PC-3 (cell line): ENCODE results near the gene ARHGAP42. TPM values are rescaled to one million over a fixed set of nuclear protein-coding genes. Genes with fewer than 3 reads are reported as not detected.

Experiments used
- ATAC-seq: fragments of 200-7000 bp; cut with Tn5 transposase; 2 replicates; pipeline ENCODE4 v1.9.1; 2020; ENCODE audit warnings: mild to moderate bottlenecking, moderate library complexity
- BruUV-seq: library from RNA; stranded (reverse); fragments of 400-500 nt; replicated peaks from 2 replicates; lab custom pipeline; 2021; lab: Mats Ljungman, UMichigan
- CTCF ChIA-PET: fragments of 300-600 bp; sonication (Branson Sonifier 250); formaldehyde crosslinking; loops from one replicate; lab custom pipeline; 2022; ENCODE audit warnings: antibody characterized with exemption; lab: Charles Lee
- POLR2A ChIA-PET: fragments of 300-600 bp; sonication (Branson Sonifier 250); formaldehyde crosslinking; loops from one replicate; lab custom pipeline; 2022; ENCODE audit warnings: antibody characterized with exemption; ENCODE audit not compliant: unreplicated experiment; lab: Charles Lee
- DNase-seq: peaks from one replicate; pipeline ENCODE4 v3.0.0-alpha.2; 2015
- H2AFZ ChIP-seq: fragments of 300-600 bp; sonication (generic); 2 replicates; pipeline ENCODE4 v1.6.0; 2016; ENCODE audit warnings: antibody characterized with exemption, low read length
- H3F3A ChIP-seq: fragments of 300-600 bp; sonication (generic); one replicate; pipeline ENCODE4 v1.6.0; 2017; ENCODE audit warnings: antibody characterized with exemption, low read length, control low read depth, mild to moderate bottlenecking; ENCODE audit not compliant: unreplicated experiment
- H3K27ac ChIP-seq: fragments of 300-600 bp; sonication (generic); 2 replicates; pipeline ENCODE4 v1.5.1; 2016; ENCODE audit warnings: mild to moderate bottlenecking, low read length
- H3K27me3 ChIP-seq: fragments of 300-600 bp; sonication (generic); 2 replicates; pipeline ENCODE4 v1.6.1; 2016; ENCODE audit warnings: low read length, mixed read lengths
- H3K36me3 ChIP-seq: fragments of 300-600 bp; sonication (generic); 2 replicates; pipeline ENCODE4 v1.6.1; 2016; ENCODE audit warnings: low read depth, mixed run types, low read length, mixed read lengths
- H3K4me1 ChIP-seq: fragments of 300-600 bp; sonication (generic); 2 replicates; pipeline ENCODE4 v1.5.1; 2016; ENCODE audit warnings: low read length; ENCODE audit not compliant: insufficient read depth
- H3K4me2 ChIP-seq: fragments of 300-600 bp; sonication (generic); 2 replicates; pipeline ENCODE4 v1.6.0; 2016; ENCODE audit warnings: low read length
- H3K4me3 ChIP-seq: fragments of 300-600 bp; sonication (generic); 2 replicates; pipeline ENCODE4 v1.5.1; 2016; ENCODE audit warnings: mild to moderate bottlenecking, low read length, mixed read lengths
- H3K79me2 ChIP-seq: fragments of 300-600 bp; sonication (generic); 2 replicates; pipeline ENCODE4 v1.6.1; 2017; ENCODE audit warnings: low read length, mixed read lengths
- H3K9ac ChIP-seq: fragments of 300-600 bp; sonication (generic); 2 replicates; pipeline ENCODE4 v1.6.0; 2016; ENCODE audit warnings: mild to moderate bottlenecking, low read length
- H3K9me2 ChIP-seq: fragments of 300-600 bp; sonication (generic); replicated peaks from 2 replicates; pipeline ENCODE4 v1.6.1; 2016; ENCODE audit warnings: mixed run types, low read length, mixed read lengths
- H3K9me3 ChIP-seq: fragments of 300-600 bp; sonication (generic); 2 replicates; pipeline ENCODE4 v1.6.1; 2016; ENCODE audit warnings: low read length, mixed read lengths
- H4K20me1 ChIP-seq: fragments of 300-600 bp; sonication (generic); 2 replicates; pipeline ENCODE4 v1.6.1; 2016; ENCODE audit warnings: low read length, mixed read lengths
- CTCF ChIP-seq: fragments of 300-600 bp; sonication (generic); conservative IDR thresholded peaks from 2 replicates; pipeline ENCODE4 v1.5.1; 2017; ENCODE audit warnings: antibody characterized with exemption, low read depth, mild to moderate bottlenecking, low read length
- EZH2 ChIP-seq: fragments of 300-600 bp; sonication (generic); IDR thresholded peaks from one replicate; pipeline ENCODE4 v1.6.1; 2017; ENCODE audit warnings: antibody characterized with exemption, mild to moderate bottlenecking, low read length; ENCODE audit not compliant: unreplicated experiment
- EZH2phosphoT487 ChIP-seq: fragments of 300-600 bp; sonication (generic); IDR thresholded peaks from 2 replicates; pipeline ENCODE4 v1.6.1; 2018; ENCODE audit warnings: mild to moderate bottlenecking, antibody characterized with exemption, low read length, borderline replicate concordance
- intact Hi-C: fragments of 100-400 bp; cut with micrococcal nuclease; formaldehyde crosslinking; loops from 2 replicates; pipeline ENCODE4 v1.9.0; 2023
- total RNA-seq: library from RNA; depleted of rRNA; stranded (reverse); fragments of >200 nt; gene quantifications from 2 replicates; pipeline ENCODE4 v1.2.3, GENCODE V29; 2014

Gene ARHGAP42
- total RNA-seq, 1 experiment from 2014 or later, result 12.1 TPM

GRCh38 chr11:101035872-101036271 lies 348.8 kb downstream of the ARHGAP42 start:
- H3K79me2 ChIP-seq, result no peaks in the 10 kb centered on the region
- H3K36me3 ChIP-seq, result no peaks in the 10 kb centered on the region
- H3K4me1 ChIP-seq, result no peaks in the 10 kb centered on the region
- H3F3A ChIP-seq, result no peaks in the 10 kb centered on the region
- BruUV-seq, result no TSS peak
- CTCF ChIA-PET, result interaction anchor here (0.6 kb wide), 1 partner anchor 8 kb away, joined by 3 read pairs; no protein-coding TSS in a partner anchor
- ATAC-seq (no peak), DNase-seq (no peak)
- no peaks in the 10 kb centered on the region for H4K20me1 ChIP-seq
- H3K9me3 ChIP-seq, result no peaks in the 10 kb centered on the region
- POLR2A ChIA-PET, result no interaction called here
- H3K4me2 ChIP-seq, result no peak overlapping the region
- intact Hi-C loops, result no loop called here
- peaks cover 49% of the 10 kb centered on the region for H3K27me3 ChIP-seq
- no peak overlapping the region for H2AFZ ChIP-seq
- H3K4me3 ChIP-seq, result no peak overlapping the region
- H3K27ac ChIP-seq, result no peak overlapping the region
- H3K9ac ChIP-seq, result no peak overlapping the region
- TF ChIP-seq EZH2phosphoT487 (no peak), EZH2 (no peak), CTCF (no peak)
- H3K9me2 ChIP-seq, result no peaks in the 10 kb centered on the region
